HG03108 (cell line): ENCODE data around the gene UBE2J2.

Experiments used
- ATAC-seq: cut with Tn5 transposase; IDR thresholded peaks from one replicate; pipeline ENCODE4 v1.9.1; 2021; ENCODE audit warnings: moderate library complexity; ENCODE audit not compliant: unreplicated experiment

Gene UBE2J2

GRCh38 chr1:1230656-1231399 lies 42.8 kb downstream of the UBE2J2 start:
- no peak for ATAC-seq

GRCh38 chr1:1229770-1230169 lies 43.9 kb downstream of the UBE2J2 start:
- no peak for ATAC-seq

- ATAC-seq = no peak
These were observed 44.9 kb downstream of the UBE2J2 start for GRCh38 chr1:1228596-1229321.

GRCh38 chr1:1228187-1228586 lies 45.5 kb downstream of the UBE2J2 start:
- ATAC-seq = no peak

- ATAC-seq = no peak
These were observed 46.3 kb downstream of the UBE2J2 start for GRCh38 chr1:1227386-1227785.

- no peak for ATAC-seq
These were observed 46.9 kb downstream of the UBE2J2 start for GRCh38 chr1:1226566-1227362.

- no peak for ATAC-seq
These were observed 47.7 kb downstream of the UBE2J2 start for GRCh38 chr1:1225913-1226312.

- ATAC-seq = no peak
These were observed 48.3 kb downstream of the UBE2J2 start for GRCh38 chr1:1225238-1225845.

- ATAC-seq = no peak
These were observed 49.8 kb downstream of the UBE2J2 start for GRCh38 chr1:1223891-1224290.

- no peak for ATAC-seq
These were observed 50.3 kb downstream of the UBE2J2 start for GRCh38 chr1:1223321-1223720.

- ATAC-seq = no peak
These were observed 51.0 kb downstream of the UBE2J2 start for GRCh38 chr1:1222575-1223225.

GRCh38 chr1:1221887-1222574 lies 51.6 kb downstream of the UBE2J2 start:
- no peak for ATAC-seq

- ATAC-seq = no peak
These were observed 53.5 kb downstream of the UBE2J2 start for GRCh38 chr1:1220197-1220596.

- no peak for ATAC-seq
These were observed 54.3 kb downstream of the UBE2J2 start for GRCh38 chr1:1219341-1219740.

- no peak for ATAC-seq
These were observed 55.0 kb downstream of the UBE2J2 start for GRCh38 chr1:1218524-1219200.

GRCh38 chr1:1217621-1218523 lies 55.8 kb downstream of the UBE2J2 start:
- no peak for ATAC-seq

GRCh38 chr1:1216770-1217620 lies 56.7 kb downstream of the UBE2J2 start:
- ATAC-seq = no peak
